Measurements from ENCODE around the gene PCDHGC5.

GRCh38 chr5:141477044-141477575 is 11.8 kb upstream of the PCDHGC5 start:
- no peak for TF ChIP-seq EZH2phosphoT487 (IDR thresholded peaks at IDR 0.05; ENCODE audit: low read length)
- TF ChIP-seq, protein P1, sequence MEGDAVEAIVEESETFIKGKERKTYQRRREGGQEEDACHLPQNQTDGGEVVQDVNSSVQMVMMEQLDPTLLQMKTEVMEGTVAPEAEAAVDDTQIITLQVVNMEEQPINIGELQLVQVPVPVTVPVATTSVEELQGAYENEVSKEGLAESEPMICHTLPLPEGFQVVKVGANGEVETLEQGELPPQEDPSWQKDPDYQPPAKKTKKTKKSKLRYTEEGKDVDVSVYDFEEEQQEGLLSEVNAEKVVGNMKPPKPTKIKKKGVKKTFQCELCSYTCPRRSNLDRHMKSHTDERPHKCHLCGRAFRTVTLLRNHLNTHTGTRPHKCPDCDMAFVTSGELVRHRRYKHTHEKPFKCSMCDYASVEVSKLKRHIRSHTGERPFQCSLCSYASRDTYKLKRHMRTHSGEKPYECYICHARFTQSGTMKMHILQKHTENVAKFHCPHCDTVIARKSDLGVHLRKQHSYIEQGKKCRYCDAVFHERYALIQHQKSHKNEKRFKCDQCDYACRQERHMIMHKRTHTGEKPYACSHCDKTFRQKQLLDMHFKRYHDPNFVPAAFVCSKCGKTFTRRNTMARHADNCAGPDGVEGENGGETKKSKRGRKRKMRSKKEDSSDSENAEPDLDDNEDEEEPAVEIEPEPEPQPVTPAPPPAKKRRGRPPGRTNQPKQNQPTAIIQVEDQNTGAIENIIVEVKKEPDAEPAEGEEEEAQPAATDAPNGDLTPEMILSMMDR (IDR thresholded peaks at IDR 0.05; ENCODE audit: low read length), result no peak

Measured in MM.1S (cell line).